GM23338 (cell line): ENCODE data around the gene TANC2. TPM values are rescaled to one million over a fixed set of nuclear protein-coding genes. Genes with fewer than 3 reads are reported as not detected.

Source experiments
- ATAC-seq: fragments of 200-7000 bp; cut with Tn5 transposase; 3 replicates; pipeline ENCODE4 v1.9.1; 2020
- DNase-seq: peaks from one replicate; pipeline ENCODE4 v3.0.0-alpha.2; 2015; ENCODE audit warnings: low spot score
- H2AFZ ChIP-seq: fragments of 200-600 bp; sonication (generic); 2 replicates; pipeline ENCODE4 v1.8.0; 2016; ENCODE audit warnings: antibody characterized with exemption, mild to moderate bottlenecking, moderate library complexity
- H3F3A ChIP-seq: fragments of 200-600 bp; sonication (generic); replicated peaks from 2 replicates; pipeline ENCODE4 v1.8.0; 2017; ENCODE audit warnings: antibody characterized with exemption, mixed run types, low read depth
- H3K27ac ChIP-seq: fragments of 200-600 bp; sonication (generic); 2 replicates; pipeline ENCODE4 v1.6.1; 2016; ENCODE audit warnings: low read depth
- H3K27me3 ChIP-seq: fragments of 200-600 bp; sonication (generic); 2 replicates; pipeline ENCODE4 v1.8.0; 2016; ENCODE audit warnings: mild to moderate bottlenecking, mixed run types, moderate library complexity; ENCODE audit not compliant: insufficient read depth
- H3K36me3 ChIP-seq: fragments of 200-600 bp; sonication (generic); 2 replicates; pipeline ENCODE4 v1.8.0; 2016; ENCODE audit warnings: mild to moderate bottlenecking; ENCODE audit not compliant: insufficient read depth
- H3K4me1 ChIP-seq: fragments of 200-600 bp; sonication (generic); 2 replicates; pipeline ENCODE4 v1.8.0; 2016; ENCODE audit warnings: mild to moderate bottlenecking, moderate library complexity; ENCODE audit not compliant: insufficient read depth
- H3K4me2 ChIP-seq: fragments of 200-600 bp; sonication (generic); 2 replicates; pipeline ENCODE4 v1.7.1; 2017; ENCODE audit warnings: mixed run types
- H3K4me3 ChIP-seq: fragments of 200-600 bp; sonication (generic); 2 replicates; pipeline ENCODE4 v1.6.1; 2016; ENCODE audit warnings: mixed run types
- H3K79me2 ChIP-seq: fragments of 200-600 bp; sonication (generic); replicated peaks from 2 replicates; pipeline ENCODE4 v1.8.0; 2017; ENCODE audit warnings: mild to moderate bottlenecking; ENCODE audit not compliant: insufficient read depth
- H3K9me2 ChIP-seq: fragments of 200-600 bp; sonication (generic); 2 replicates; pipeline ENCODE4 v1.8.0; 2017; ENCODE audit not compliant: insufficient read depth
- H4K20me1 ChIP-seq: fragments of 200-600 bp; sonication (generic); replicated peaks from 2 replicates; pipeline ENCODE4 v1.8.0; 2017; ENCODE audit warnings: mild to moderate bottlenecking; ENCODE audit not compliant: insufficient read depth
- H3K27ac Mint-ChIP-seq: 2 replicates; pipeline ENCODE4 v1.8.0; 2020; ENCODE audit warnings: inconsistent platforms, mild to moderate bottlenecking, moderate library complexity, mixed read lengths
- H3K27me3 Mint-ChIP-seq: 3 replicates; pipeline ENCODE4 v1.8.0; 2022; ENCODE audit warnings: low read depth, mild to moderate bottlenecking, moderate library complexity, mixed read lengths, inconsistent platforms; ENCODE audit not compliant: insufficient read depth, poor library complexity
- H3K36me3 Mint-ChIP-seq: 3 replicates; pipeline ENCODE4 v1.8.0; 2021; ENCODE audit warnings: low read depth, mild to moderate bottlenecking, inconsistent platforms, moderate library complexity, mixed read lengths
- H3K4me1 Mint-ChIP-seq: 3 replicates; pipeline ENCODE4 v1.8.0; 2020; ENCODE audit warnings: mild to moderate bottlenecking, inconsistent platforms, mixed read lengths
- H3K4me3 Mint-ChIP-seq: 3 replicates; pipeline ENCODE4 v1.8.0; 2021; ENCODE audit warnings: moderate library complexity, mild to moderate bottlenecking, inconsistent platforms, mixed read lengths
- H3K9me3 Mint-ChIP-seq: 3 replicates; pipeline ENCODE4 v1.8.0; 2020; ENCODE audit warnings: moderate library complexity, mild to moderate bottlenecking, inconsistent platforms, mixed read lengths
- CREB1 ChIP-seq: fragments of 250-450 bp; sonication (Bioruptor Pico); IDR thresholded peaks from 2 replicates; pipeline ENCODE4 v1.5.0; 2020; ENCODE audit warnings: low read depth, mild to moderate bottlenecking, moderate library complexity
- ETS1 ChIP-seq: IDR thresholded peaks from 2 replicates; pipeline ENCODE4 v1.6.1; 2016; ENCODE audit warnings: antibody characterized with exemption
- EZH2 ChIP-seq: fragments of 200-600 bp; sonication (generic); IDR thresholded peaks from one replicate; pipeline ENCODE4 v1.8.0; 2017; ENCODE audit warnings: antibody characterized with exemption, mild to moderate bottlenecking, low read depth; ENCODE audit not compliant: unreplicated experiment
- JUNB ChIP-seq: IDR thresholded peaks from one replicate; pipeline ENCODE4 v1.6.1; 2016; ENCODE audit warnings: antibody characterized with exemption; ENCODE audit not compliant: unreplicated experiment
- NANOG ChIP-seq: IDR thresholded peaks from 2 replicates; pipeline ENCODE4 v1.6.1; 2016; ENCODE audit warnings: antibody characterized with exemption, borderline replicate concordance
- POLR2AphosphoS5 ChIP-seq: IDR thresholded peaks from 2 replicates; pipeline ENCODE4 v1.6.1; 2016; ENCODE audit warnings: antibody characterized with exemption, low read depth
- REST ChIP-seq: IDR thresholded peaks from one replicate; pipeline ENCODE4 v1.6.1; 2018; ENCODE audit warnings: antibody characterized with exemption; ENCODE audit not compliant: unreplicated experiment
- STAT1 ChIP-seq: IDR thresholded peaks from one replicate; pipeline ENCODE4 v1.6.1; 2016; ENCODE audit warnings: antibody characterized with exemption; ENCODE audit not compliant: unreplicated experiment
- ZNF114 ChIP-seq: fragments of 250-450 bp; sonication (Bioruptor Pico); IDR thresholded peaks from 2 replicates; pipeline ENCODE4 v1.5.0; 2020; ENCODE audit warnings: mild to moderate bottlenecking, moderate library complexity
- ZNF331 ChIP-seq: fragments of 250-450 bp; sonication (Bioruptor Pico); IDR thresholded peaks from 2 replicates; pipeline ENCODE4 v1.5.0; 2020; ENCODE audit warnings: low read depth, mild to moderate bottlenecking, moderate library complexity
- polyA plus RNA-seq: library from polyadenylated mRNA; unstranded; fragments of >200 nt; fragmentation: Nextera tagmentation; extraction: Ambion mirVana; gene quantifications from 2 replicates; pipeline ENCODE4 v1.2.1, GENCODE V29; 2016
- total RNA-seq: library from RNA; depleted of rRNA; stranded (reverse); fragments of >200 nt; shearing (Covaris generic); gene quantifications from 2 replicates; pipeline ENCODE4 v1.2.3, GENCODE V29; 2014
- TF ChIP-seq, protein P1 (sequence below): fragments of 250-450 bp; sonication (Bioruptor Pico); IDR thresholded peaks from 2 replicates; pipeline ENCODE4 v1.5.0; 2020; ENCODE audit warnings: mild to moderate bottlenecking, moderate library complexity

The TANC2 gene
- total and polyA plus RNA-seq, 2 experiments from 2014 or later = 1.7 to 5.9 TPM

GRCh38 chr17:62974788-62975187 lies 8.8 kb downstream of the TANC2 start (continued):
- TF ChIP-seq REST = no peak

DNA sequence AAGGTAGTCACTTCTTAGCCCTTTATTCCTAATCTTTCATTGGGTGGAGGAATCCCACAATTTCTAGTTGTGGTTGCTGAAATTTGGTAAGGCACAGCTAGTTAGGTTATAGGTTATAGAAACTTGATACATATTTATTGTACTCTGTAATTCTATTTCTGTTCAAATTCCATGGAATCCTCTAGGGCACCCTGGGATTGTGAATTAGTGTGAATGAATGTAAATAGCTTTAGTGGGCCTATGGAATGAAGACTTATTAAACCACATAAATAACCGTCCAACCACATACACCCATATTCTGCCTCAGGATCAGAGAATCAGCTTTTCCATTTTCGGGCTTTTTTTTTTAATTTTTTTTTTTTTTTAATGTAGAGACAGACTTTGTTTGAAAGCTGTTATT lies 9.2 kb downstream of the TANC2 start:
- Mint-ChIP-seq H3K36me3 (peaks cover 19% of the 10 kb centered on the region; the same call in 2 of the 3 replicates), H3K4me1 (peaks cover 2% of the 10 kb centered on the region; the same call in 2 of the 3 replicates), H3K27me3 (no peaks in the 10 kb centered on the region), H3K4me3 (no peak overlapping the region), H3K9me3 (peaks cover 30% of the 10 kb centered on the region; the same call in 2 of the 3 replicates), H3K27ac (no peak overlapping the region)
- no peak overlapping the region for H3K4me2 ChIP-seq
- H4K20me1 ChIP-seq = no peaks in the 10 kb centered on the region
- no peak overlapping the region for H3K27ac ChIP-seq
- H3K27me3 ChIP-seq = no peaks in the 10 kb centered on the region
- no peaks in the 10 kb centered on the region for H3K9me2 ChIP-seq
- no peak overlapping the region for H2AFZ ChIP-seq
- H3K4me1 ChIP-seq = 0 out of 2 replicates have a peak, but pooled peaks cover 4% of the 10 kb centered on the region
- H3F3A ChIP-seq = no peaks in the 10 kb centered on the region
- peaks cover 4% of the 10 kb centered on the region; the same call in 1 of the 2 replicates for H3K36me3 ChIP-seq
- ATAC-seq (no peak), DNase-seq (no peak)
- H3K4me3 ChIP-seq = no peak overlapping the region
- peaks cover 10% of the 10 kb centered on the region; the same call in 1 of the 2 replicates for H3K79me2 ChIP-seq
- TF ChIP-seq JUNB (no peak), NANOG (no peak), ZNF331 (no peak), REST (no peak), CREB1 (CRISPR knock-in tag) (no peak), ZNF114 (CRISPR knock-in tag) (no peak), POLR2AphosphoS5 (no peak), STAT1 (no peak), ETS1 (no peak), EZH2 (no peak)
- TF ChIP-seq, protein P1, sequence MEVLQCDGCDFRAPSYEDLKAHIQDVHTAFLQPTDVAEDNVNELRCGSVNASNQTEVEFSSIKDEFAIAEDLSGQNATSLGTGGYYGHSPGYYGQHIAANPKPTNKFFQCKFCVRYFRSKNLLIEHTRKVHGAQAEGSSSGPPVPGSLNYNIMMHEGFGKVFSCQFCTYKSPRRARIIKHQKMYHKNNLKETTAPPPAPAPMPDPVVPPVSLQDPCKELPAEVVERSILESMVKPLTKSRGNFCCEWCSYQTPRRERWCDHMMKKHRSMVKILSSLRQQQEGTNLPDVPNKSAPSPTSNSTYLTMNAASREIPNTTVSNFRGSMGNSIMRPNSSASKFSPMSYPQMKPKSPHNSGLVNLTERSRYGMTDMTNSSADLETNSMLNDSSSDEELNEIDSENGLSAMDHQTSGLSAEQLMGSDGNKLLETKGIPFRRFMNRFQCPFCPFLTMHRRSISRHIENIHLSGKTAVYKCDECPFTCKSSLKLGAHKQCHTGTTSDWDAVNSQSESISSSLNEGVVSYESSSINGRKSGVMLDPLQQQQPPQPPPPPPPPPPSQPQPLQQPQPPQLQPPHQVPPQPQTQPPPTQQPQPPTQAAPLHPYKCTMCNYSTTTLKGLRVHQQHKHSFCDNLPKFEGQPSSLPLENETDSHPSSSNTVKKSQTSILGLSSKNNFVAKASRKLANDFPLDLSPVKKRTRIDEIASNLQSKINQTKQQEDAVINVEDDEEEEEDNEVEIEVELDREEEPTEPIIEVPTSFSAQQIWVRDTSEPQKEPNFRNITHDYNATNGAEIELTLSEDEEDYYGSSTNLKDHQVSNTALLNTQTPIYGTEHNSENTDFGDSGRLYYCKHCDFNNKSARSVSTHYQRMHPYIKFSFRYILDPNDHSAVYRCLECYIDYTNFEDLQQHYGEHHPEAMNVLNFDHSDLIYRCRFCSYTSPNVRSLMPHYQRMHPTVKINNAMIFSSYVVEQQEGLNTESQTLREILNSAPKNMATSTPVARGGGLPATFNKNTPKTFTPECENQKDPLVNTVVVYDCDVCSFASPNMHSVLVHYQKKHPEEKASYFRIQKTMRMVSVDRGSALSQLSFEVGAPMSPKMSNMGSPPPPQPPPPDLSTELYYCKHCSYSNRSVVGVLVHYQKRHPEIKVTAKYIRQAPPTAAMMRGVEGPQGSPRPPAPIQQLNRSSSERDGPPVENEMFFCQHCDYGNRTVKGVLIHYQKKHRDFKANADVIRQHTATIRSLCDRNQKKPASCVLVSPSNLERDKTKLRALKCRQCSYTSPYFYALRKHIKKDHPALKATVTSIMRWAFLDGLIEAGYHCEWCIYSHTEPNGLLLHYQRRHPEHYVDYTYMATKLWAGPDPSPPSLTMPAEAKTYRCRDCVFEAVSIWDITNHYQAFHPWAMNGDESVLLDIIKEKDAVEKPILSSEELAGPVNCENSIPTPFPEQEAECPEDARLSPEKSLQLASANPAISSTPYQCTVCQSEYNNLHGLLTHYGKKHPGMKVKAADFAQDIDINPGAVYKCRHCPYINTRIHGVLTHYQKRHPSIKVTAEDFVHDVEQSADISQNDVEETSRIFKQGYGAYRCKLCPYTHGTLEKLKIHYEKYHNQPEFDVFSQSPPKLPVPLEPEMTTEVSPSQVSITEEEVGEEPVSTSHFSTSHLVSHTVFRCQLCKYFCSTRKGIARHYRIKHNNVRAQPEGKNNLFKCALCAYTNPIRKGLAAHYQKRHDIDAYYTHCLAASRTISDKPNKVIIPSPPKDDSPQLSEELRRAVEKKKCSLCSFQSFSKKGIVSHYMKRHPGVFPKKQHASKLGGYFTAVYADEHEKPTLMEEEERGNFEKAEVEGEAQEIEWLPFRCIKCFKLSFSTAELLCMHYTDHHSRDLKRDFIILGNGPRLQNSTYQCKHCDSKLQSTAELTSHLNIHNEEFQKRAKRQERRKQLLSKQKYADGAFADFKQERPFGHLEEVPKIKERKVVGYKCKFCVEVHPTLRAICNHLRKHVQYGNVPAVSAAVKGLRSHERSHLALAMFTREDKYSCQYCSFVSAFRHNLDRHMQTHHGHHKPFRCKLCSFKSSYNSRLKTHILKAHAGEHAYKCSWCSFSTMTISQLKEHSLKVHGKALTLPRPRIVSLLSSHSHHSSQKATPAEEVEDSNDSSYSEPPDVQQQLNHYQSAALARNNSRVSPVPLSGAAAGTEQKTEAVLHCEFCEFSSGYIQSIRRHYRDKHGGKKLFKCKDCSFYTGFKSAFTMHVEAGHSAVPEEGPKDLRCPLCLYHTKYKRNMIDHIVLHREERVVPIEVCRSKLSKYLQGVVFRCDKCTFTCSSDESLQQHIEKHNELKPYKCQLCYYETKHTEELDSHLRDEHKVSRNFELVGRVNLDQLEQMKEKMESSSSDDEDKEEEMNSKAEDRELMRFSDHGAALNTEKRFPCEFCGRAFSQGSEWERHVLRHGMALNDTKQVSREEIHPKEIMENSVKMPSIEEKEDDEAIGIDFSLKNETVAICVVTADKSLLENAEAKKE (CRISPR knock-in tag) = no peak
